ENCODE results near the gene SUGCT.

The SUGCT gene

DNA sequence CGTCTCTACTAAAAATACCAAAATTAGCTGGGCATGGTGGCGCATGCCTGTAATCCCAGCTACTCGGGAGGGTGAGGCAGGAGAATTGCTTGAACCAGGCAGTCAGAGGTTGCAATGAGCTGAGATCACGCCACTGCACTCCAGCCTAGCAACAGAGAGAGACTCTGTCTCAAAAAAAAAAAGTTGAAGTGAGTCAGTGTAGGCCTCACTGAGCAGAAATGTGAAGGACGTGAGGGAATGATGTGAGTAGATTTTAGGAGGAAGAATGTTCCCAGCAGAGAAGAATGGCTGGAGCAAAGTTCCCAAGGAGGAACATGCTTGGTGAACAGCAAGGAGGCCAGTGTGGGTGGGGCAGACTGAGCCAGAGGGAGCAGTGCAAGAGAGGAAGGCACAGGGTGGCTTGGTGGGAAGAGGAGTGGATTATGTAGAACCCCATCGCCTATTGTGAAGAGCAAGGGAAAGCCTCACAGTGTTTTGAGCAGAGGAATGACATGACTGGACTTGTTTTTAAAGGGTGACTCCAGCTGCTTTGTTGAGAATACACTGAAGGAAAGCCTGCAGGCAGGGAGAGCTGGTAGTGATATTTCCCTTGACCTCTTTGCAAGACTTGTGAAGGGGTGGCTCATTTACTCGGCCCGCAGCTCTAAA, 708.7 kb downstream of the SUGCT start:
- TF ChIP-seq YY1 (IDR thresholded peaks at IDR 0.05; ENCODE audit: insufficient read depth, insufficient read length) (no peak), ZNF274 (IDR thresholded peaks at IDR 0.05; ENCODE audit: low read depth, low read length) (no peak), SUZ12 (IDR thresholded peaks at IDR 0.05; ENCODE audit: extremely low read depth, insufficient read depth, insufficient read length) (no peak)
- H3K9ac ChIP-seq (ENCODE audit: insufficient read length, low read depth): no peak overlapping the region
- peaks cover 13% of the 10 kb centered on the region for H3K9me3 ChIP-seq (ENCODE audit: insufficient read depth, low read length)
- no peak for DNase-seq (ENCODE audit: low read depth, low spot score)
- no peaks in the 10 kb centered on the region for H3K27me3 ChIP-seq (ENCODE audit: insufficient read depth, insufficient read length)
- no peaks in the 10 kb centered on the region for H3K36me3 ChIP-seq (ENCODE audit: insufficient read depth, insufficient read length, low read length)
- no peaks in the 10 kb centered on the region for H3K4me1 ChIP-seq (ENCODE audit: insufficient read depth, insufficient read length)
- no peak overlapping the region for H3K4me3 ChIP-seq (ENCODE audit: insufficient read length, low read depth)

DNA sequence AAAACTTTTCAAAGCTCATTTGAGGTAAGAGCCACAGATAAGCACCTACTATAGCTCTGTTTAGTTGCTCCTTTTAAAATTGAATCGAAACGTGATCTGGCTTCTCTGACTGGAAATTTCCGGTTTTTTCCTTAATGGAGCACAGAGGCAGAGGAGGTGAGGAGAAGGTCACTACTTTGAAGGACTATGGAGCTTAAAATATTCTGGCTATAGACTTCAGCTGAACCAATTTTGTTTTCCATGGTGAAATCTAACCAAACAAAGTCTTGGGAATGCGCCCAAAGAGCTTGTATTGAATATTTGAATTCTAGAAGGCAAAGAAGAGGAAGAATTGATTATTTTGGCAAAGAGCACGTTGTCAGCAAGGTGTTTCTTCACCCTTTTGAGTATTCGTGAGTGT, 711.1 kb downstream of the SUGCT start:
- no peak for TF ChIP-seq ZNF274 (IDR thresholded peaks at IDR 0.05; ENCODE audit: low read depth, low read length)
- TF ChIP-seq YY1 (IDR thresholded peaks at IDR 0.05; ENCODE audit: insufficient read depth, insufficient read length): no peak
- TF ChIP-seq SUZ12 (IDR thresholded peaks at IDR 0.05; ENCODE audit: extremely low read depth, insufficient read depth, insufficient read length): no peak
- peaks cover under 1% of the 10 kb centered on the region for H3K9me3 ChIP-seq (ENCODE audit: insufficient read depth, low read length)
- no peak for DNase-seq (ENCODE audit: low read depth, low spot score)
- no peaks in the 10 kb centered on the region for H3K27me3 ChIP-seq (ENCODE audit: insufficient read depth, insufficient read length)
- no peak overlapping the region for H3K4me3 ChIP-seq (ENCODE audit: insufficient read length, low read depth)
- H3K9ac ChIP-seq (ENCODE audit: insufficient read length, low read depth): no peak overlapping the region
- H3K4me1 ChIP-seq (ENCODE audit: insufficient read depth, insufficient read length): no peaks in the 10 kb centered on the region
- H3K36me3 ChIP-seq (ENCODE audit: insufficient read depth, insufficient read length, low read length): no peaks in the 10 kb centered on the region

DNA sequence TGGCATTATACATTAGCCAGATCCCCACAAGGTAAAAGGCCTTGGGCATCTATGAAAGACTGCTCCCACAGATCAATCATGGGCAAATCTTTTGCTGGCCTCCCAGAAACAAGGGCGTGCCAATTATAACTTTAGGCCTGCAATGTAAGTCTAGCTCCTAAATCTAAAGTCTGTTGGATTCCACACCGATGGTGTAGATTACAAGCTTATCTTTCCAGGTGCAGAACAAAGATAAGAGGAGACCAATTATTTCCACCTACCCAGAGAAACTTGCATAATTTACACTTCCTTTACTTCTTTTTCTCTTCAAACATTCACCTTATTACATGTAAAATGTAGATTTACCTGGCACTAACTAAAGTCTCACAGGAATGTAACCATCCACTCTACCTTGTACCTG, 713.1 kb downstream of the SUGCT start:
- Histone ChIP-seq H3K36me3 (ENCODE audit: insufficient read depth, insufficient read length, low read length) (no peaks in the 10 kb centered on the region), H3K9ac (ENCODE audit: insufficient read length, low read depth) (no peak overlapping the region), H3K4me1 (ENCODE audit: insufficient read depth, insufficient read length) (no peaks in the 10 kb centered on the region), H3K4me3 (ENCODE audit: insufficient read length, low read depth) (no peak overlapping the region), H3K27me3 (ENCODE audit: insufficient read depth, insufficient read length) (no peaks in the 10 kb centered on the region), H3K9me3 (ENCODE audit: insufficient read depth, low read length) (no peaks in the 10 kb centered on the region; the same call in 1 of the 2 replicates)
- DNase-seq (ENCODE audit: low read depth, low spot score): no peak
- TF ChIP-seq SUZ12 (IDR thresholded peaks at IDR 0.05; ENCODE audit: extremely low read depth, insufficient read depth, insufficient read length): no peak
- no peak for TF ChIP-seq ZNF274 (IDR thresholded peaks at IDR 0.05; ENCODE audit: low read depth, low read length)
- TF ChIP-seq YY1 (IDR thresholded peaks at IDR 0.05; ENCODE audit: insufficient read depth, insufficient read length): no peak

DNA sequence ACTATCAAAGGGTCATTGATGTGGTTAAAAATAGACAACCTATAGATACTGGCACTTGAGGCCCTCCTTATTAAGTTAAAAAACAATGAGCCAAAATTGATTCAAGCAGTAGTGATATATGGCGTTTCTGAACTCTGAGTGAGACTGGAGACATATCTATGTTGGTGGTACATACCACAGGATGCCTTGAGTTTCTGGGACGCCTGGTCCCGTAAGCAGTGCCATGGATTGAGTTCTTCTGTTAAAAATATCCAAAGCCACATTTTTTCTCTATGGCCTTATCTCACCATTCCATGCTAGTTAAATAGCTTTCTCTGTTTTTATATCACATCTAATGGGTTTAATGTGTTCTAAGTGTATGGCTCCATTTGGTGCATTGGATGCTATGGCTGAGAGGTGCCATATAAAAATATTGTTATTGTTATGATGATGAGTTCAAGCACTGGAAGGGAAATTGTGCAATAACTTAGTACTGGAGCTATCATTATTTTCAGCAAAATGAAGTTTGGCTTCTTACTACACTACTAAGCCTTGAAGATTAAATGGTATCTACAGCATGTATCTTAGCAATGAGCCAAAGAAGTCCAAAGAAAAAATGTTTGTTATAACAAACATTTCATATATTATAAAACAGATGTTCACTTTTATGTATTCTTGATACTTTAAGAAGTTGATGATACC, 713.9 kb downstream of the SUGCT start:
- H3K4me1 ChIP-seq (ENCODE audit: insufficient read depth, insufficient read length): no peaks in the 10 kb centered on the region
- no peak for TF ChIP-seq ZNF274 (IDR thresholded peaks at IDR 0.05; ENCODE audit: low read depth, low read length)
- no peak for TF ChIP-seq YY1 (IDR thresholded peaks at IDR 0.05; ENCODE audit: insufficient read depth, insufficient read length)
- TF ChIP-seq SUZ12 (IDR thresholded peaks at IDR 0.05; ENCODE audit: extremely low read depth, insufficient read depth, insufficient read length): no peak
- no peaks in the 10 kb centered on the region; the same call in 1 of the 2 replicates for H3K9me3 ChIP-seq (ENCODE audit: insufficient read depth, low read length)
- H3K27me3 ChIP-seq (ENCODE audit: insufficient read depth, insufficient read length): no peaks in the 10 kb centered on the region
- no peak overlapping the region for H3K4me3 ChIP-seq (ENCODE audit: insufficient read length, low read depth)
- no peak for DNase-seq (ENCODE audit: low read depth, low spot score)
- no peak overlapping the region for H3K9ac ChIP-seq (ENCODE audit: insufficient read length, low read depth)
- no peaks in the 10 kb centered on the region for H3K36me3 ChIP-seq (ENCODE audit: insufficient read depth, insufficient read length, low read length)

DNA sequence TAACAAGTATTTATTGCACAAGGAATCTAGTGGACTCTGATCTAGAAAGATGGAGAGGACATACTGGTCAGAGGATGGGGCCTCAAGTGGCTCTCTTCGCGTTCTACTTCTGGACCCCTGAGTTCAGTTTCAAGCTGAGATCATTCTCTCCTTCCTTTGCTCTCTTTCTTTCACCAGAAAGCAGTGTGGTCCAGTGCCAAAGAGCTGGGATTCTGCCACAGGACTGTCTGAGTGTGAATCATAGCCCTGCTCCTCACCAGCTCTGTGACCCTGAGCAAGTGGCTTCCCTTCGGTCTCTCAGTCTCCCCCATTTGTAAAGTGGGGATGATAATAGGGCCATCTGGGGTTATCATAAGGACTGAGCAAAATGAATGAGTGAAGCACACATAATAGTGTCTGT, 715.2 kb downstream of the SUGCT start:
- no peak for DNase-seq (ENCODE audit: low read depth, low spot score)

DNA sequence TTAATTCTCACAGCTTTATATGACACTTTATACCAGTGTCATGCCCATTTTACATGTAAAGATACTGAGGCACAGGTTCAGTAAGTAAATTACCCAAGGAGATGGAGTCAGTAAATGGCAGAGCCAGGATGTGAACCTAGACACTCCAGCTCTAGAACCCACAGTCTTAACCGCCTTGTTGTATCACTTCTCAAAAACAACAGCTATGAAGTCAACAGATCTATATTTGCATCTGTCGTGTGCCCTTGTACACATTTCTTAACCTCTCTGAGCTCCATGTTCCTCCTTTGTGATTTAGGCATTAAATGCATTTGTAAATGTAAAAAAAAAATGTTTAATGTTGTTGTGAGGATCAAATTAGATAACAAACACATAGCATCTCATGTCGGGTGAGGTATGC, 716.2 kb downstream of the SUGCT start:
- no peak for TF ChIP-seq YY1 (IDR thresholded peaks at IDR 0.05; ENCODE audit: insufficient read depth, insufficient read length)
- no peak for TF ChIP-seq SUZ12 (IDR thresholded peaks at IDR 0.05; ENCODE audit: extremely low read depth, insufficient read depth, insufficient read length)
- no peak for TF ChIP-seq ZNF274 (IDR thresholded peaks at IDR 0.05; ENCODE audit: low read depth, low read length)
- Histone ChIP-seq H3K4me1 (ENCODE audit: insufficient read depth, insufficient read length) (no peaks in the 10 kb centered on the region), H3K9me3 (ENCODE audit: insufficient read depth, low read length) (no peaks in the 10 kb centered on the region), H3K4me3 (ENCODE audit: insufficient read length, low read depth) (no peak overlapping the region), H3K27me3 (ENCODE audit: insufficient read depth, insufficient read length) (no peaks in the 10 kb centered on the region), H3K9ac (ENCODE audit: insufficient read length, low read depth) (no peak overlapping the region), H3K36me3 (ENCODE audit: insufficient read depth, insufficient read length, low read length) (no peaks in the 10 kb centered on the region)
- DNase-seq (ENCODE audit: low read depth, low spot score): no peak

More for the DNA sequence above, 715.2 kb downstream of the SUGCT start:
- Histone ChIP-seq H3K27me3 (ENCODE audit: insufficient read depth, insufficient read length) (no peaks in the 10 kb centered on the region), H3K9ac (ENCODE audit: insufficient read length, low read depth) (no peak overlapping the region), H3K36me3 (ENCODE audit: insufficient read depth, insufficient read length, low read length) (no peaks in the 10 kb centered on the region), H3K4me3 (ENCODE audit: insufficient read length, low read depth) (no peak overlapping the region), H3K4me1 (ENCODE audit: insufficient read depth, insufficient read length) (no peaks in the 10 kb centered on the region), H3K9me3 (ENCODE audit: insufficient read depth, low read length) (no peaks in the 10 kb centered on the region)
- TF ChIP-seq YY1 (IDR thresholded peaks at IDR 0.05; ENCODE audit: insufficient read depth, insufficient read length) (no peak), ZNF274 (IDR thresholded peaks at IDR 0.05; ENCODE audit: low read depth, low read length) (no peak), SUZ12 (IDR thresholded peaks at IDR 0.05; ENCODE audit: extremely low read depth, insufficient read depth, insufficient read length) (no peak)

DNA sequence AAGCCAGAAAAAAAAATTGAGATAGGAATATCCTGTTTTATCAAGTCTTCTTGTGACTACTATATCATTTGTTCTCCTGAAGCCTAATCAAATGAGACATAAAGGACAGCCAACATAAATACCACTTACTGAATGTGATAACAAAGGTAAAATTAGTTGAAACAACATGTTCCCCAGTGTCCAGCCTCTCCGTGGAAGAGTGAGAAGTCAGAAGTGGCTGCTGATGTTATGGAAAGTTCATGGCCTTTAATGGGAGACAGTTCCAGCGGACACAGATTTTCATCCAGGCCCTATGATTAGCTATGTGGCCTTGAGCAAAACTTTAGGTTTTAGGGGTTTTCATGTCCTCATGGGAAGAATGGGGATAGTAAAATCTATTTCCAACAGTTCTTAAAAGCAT, 724.3 kb downstream of the SUGCT start:
- H3K9me3 ChIP-seq (ENCODE audit: insufficient read depth, low read length): no peaks in the 10 kb centered on the region
- H3K27me3 ChIP-seq (ENCODE audit: insufficient read depth, insufficient read length): no peaks in the 10 kb centered on the region
- H3K9ac ChIP-seq (ENCODE audit: insufficient read length, low read depth): no peak overlapping the region
- TF ChIP-seq SUZ12 (IDR thresholded peaks at IDR 0.05; ENCODE audit: extremely low read depth, insufficient read depth, insufficient read length) (no peak), YY1 (IDR thresholded peaks at IDR 0.05; ENCODE audit: insufficient read depth, insufficient read length) (no peak), ZNF274 (IDR thresholded peaks at IDR 0.05; ENCODE audit: low read depth, low read length) (no peak)
- DNase-seq (ENCODE audit: low read depth, low spot score): no peak
- no peaks in the 10 kb centered on the region for H3K4me1 ChIP-seq (ENCODE audit: insufficient read depth, insufficient read length)
- no peaks in the 10 kb centered on the region for H3K36me3 ChIP-seq (ENCODE audit: insufficient read depth, insufficient read length, low read length)
- H3K4me3 ChIP-seq (ENCODE audit: insufficient read length, low read depth): no peak overlapping the region
